ENCODE measurements around the gene KPNA4.

The KPNA4 gene

DNA sequence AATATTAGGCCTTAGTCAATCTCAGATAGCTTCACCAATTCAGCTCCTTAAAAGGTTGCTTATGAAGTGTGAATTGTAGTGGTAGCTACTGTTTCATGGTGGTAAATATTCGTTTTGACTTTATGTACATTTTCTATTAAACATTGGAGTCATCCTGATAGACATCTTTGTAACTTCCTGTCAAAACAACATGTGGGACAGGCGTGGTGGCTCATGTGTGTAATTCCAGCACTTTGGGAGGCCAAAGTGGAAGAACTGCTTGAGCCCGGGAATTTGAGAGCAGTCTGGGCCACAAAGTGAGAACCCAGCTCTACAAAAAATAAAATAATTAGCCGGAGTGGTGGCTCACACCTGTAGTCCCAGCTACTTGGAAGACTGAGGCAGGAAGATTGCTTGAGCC lies 113.8 kb downstream of the KPNA4 start:
- TF ChIP-seq SPI1 (IDR thresholded peaks at IDR 0.05; ENCODE audit: borderline replicate concordance, low read depth) (no peak), GABPA (IDR thresholded peaks at IDR 0.05; ENCODE audit: low read depth) (no peak), CTCF (IDR thresholded peaks at IDR 0.05; ENCODE audit: insufficient read depth, low read length) (no peak), POLR2AphosphoS5 (IDR thresholded peaks at IDR 0.05; ENCODE audit: low read depth) (no peak)
- TF ChIP-seq, protein P1, sequence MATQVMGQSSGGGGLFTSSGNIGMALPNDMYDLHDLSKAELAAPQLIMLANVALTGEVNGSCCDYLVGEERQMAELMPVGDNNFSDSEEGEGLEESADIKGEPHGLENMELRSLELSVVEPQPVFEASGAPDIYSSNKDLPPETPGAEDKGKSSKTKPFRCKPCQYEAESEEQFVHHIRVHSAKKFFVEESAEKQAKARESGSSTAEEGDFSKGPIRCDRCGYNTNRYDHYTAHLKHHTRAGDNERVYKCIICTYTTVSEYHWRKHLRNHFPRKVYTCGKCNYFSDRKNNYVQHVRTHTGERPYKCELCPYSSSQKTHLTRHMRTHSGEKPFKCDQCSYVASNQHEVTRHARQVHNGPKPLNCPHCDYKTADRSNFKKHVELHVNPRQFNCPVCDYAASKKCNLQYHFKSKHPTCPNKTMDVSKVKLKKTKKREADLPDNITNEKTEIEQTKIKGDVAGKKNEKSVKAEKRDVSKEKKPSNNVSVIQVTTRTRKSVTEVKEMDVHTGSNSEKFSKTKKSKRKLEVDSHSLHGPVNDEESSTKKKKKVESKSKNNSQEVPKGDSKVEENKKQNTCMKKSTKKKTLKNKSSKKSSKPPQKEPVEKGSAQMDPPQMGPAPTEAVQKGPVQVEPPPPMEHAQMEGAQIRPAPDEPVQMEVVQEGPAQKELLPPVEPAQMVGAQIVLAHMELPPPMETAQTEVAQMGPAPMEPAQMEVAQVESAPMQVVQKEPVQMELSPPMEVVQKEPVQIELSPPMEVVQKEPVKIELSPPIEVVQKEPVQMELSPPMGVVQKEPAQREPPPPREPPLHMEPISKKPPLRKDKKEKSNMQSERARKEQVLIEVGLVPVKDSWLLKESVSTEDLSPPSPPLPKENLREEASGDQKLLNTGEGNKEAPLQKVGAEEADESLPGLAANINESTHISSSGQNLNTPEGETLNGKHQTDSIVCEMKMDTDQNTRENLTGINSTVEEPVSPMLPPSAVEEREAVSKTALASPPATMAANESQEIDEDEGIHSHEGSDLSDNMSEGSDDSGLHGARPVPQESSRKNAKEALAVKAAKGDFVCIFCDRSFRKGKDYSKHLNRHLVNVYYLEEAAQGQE (IDR thresholded peaks at IDR 0.05; ENCODE audit: insufficient replicate concordance, low read depth): no peak
- Histone ChIP-seq H3K27ac (replicated peaks) (no peak overlapping the region), H3K4me3 (replicated peaks; ENCODE audit: insufficient read depth, low read length) (no peak overlapping the region), H3K27me3 (ENCODE audit: insufficient read depth, poor library complexity, severe bottlenecking) (no peaks in the 10 kb centered on the region)
- DNase-seq (ENCODE audit: low read depth in 1 of 2, low spot score in 1 of 2): no peak

- no peak overlapping the region for H3K27ac ChIP-seq (replicated peaks)
- H3K4me3 ChIP-seq (replicated peaks; ENCODE audit: insufficient read depth, low read length): no peak overlapping the region
- TF ChIP-seq CTCF (IDR thresholded peaks at IDR 0.05; ENCODE audit: insufficient read depth, low read length) (no peak), GABPA (IDR thresholded peaks at IDR 0.05; ENCODE audit: low read depth) (no peak), SPI1 (IDR thresholded peaks at IDR 0.05; ENCODE audit: borderline replicate concordance, low read depth) (no peak), POLR2AphosphoS5 (IDR thresholded peaks at IDR 0.05; ENCODE audit: low read depth) (no peak)
- TF ChIP-seq, protein P1 (IDR thresholded peaks at IDR 0.05; ENCODE audit: insufficient replicate concordance, low read depth): no peak
- DNase-seq (ENCODE audit: low read depth in 1 of 2, low spot score in 1 of 2): no peak
- H3K27me3 ChIP-seq (ENCODE audit: insufficient read depth, poor library complexity, severe bottlenecking): no peaks in the 10 kb centered on the region
Measured at GRCh38 chr3:160450846-160451245, 114.5 kb downstream of the KPNA4 start.

DNA sequence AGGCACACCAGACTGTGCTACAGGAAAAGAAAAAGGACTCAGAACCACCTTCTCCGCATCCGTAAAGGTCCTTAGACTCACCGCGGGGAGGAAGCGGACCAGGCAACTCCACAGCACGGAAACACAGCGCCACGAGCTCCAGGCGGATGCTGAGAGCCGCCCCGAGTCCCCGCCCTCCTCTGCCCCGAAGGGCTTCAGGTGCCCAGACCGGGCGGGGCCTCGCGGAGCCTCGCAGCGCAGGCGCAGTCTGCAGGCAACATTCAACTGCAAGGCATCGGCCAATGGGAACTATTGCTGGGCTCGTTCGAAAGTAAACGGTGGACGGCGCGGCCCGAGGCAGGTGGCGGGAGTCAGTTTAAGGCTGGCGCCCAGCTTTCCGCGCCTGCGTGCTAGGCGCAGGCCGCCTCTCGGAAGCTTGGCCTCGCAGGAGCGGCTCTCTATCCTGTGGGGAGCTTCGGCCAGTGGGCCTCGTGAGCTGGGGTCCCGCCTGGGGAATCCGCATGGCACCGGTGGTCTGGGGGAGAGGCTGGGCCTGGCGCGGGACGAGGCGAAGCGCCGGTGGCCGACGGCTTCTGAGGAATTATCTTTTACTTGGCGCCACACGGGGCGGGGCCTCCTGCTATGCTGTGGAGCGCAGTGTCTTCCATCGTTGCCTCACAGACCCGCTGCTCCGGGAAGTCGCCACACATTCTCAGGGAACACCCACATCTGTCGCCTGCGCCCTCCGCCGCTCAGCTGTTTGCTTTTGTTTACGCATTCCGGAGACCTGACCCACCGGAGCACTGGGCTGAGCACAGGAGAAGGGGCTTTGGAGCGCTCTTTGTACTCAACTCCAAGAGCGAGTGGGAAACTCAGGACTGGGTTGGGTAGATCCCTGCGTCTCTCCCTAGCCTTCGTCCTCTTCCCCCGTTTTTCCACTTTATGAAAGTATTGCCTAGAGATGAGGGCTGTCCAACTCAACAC lies 115.5 kb downstream of the KPNA4 start, which contains the start of gene TRIM59:
Gene TRIM59, minus strand, starts transcription at position 151 of the 963 bp plus-strand sequence. CDS start 10,603 bp downstream, outside the sequence.
- Histone ChIP-seq H3K27me3 (ENCODE audit: insufficient read depth, poor library complexity, severe bottlenecking) (no peaks in the 10 kb centered on the region), H3K27ac (replicated peaks) (peak within 1 kb of the TSS; percentile 84), H3K4me3 (replicated peaks; ENCODE audit: insufficient read depth, low read length) (peak within 1 kb of the TSS; percentile 59)
- DNase-seq (ENCODE audit: low read depth in 1 of 2, low spot score in 1 of 2): peak; percentile 88 to 97
- TF ChIP-seq GABPA (IDR thresholded peaks at IDR 0.05; ENCODE audit: low read depth) (peak; percentile 47; the same call in 1 of the 2 replicates), SPI1 (IDR thresholded peaks at IDR 0.05; ENCODE audit: borderline replicate concordance, low read depth) (no peak), POLR2AphosphoS5 (IDR thresholded peaks at IDR 0.05; ENCODE audit: low read depth) (peak; percentile 94), CTCF (IDR thresholded peaks at IDR 0.05; ENCODE audit: insufficient read depth, low read length) (no peak)
- TF ChIP-seq, protein P1 (IDR thresholded peaks at IDR 0.05; ENCODE audit: insufficient replicate concordance, low read depth): peak; percentile 66

All from HL-60 (cell line).